Measurements from ENCODE around the gene PPP1R18.

DNA sequence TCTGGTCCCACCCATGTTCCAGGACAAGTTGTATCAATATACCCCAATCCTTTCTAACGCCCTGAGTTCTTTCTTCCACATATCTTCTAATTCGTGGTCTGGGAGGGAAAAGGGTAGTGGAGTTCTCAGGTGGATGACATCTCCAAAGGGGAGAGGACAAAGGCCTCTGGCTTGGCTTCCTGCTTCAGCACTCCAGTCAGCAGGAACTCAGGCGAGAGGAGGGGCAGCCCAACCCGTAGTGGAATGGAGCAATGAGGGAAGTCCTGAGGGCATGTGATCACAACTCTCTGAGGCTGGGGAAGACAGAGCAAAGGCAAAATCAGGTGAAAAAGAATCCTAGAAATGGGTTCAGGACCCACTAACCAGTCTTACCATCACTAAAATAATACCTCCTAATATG is 13.9 kb upstream of the PPP1R18 start:
- no peak for TF ChIP-seq POLR2A (IDR thresholded peaks at IDR 0.05)
- TF ChIP-seq CTCF (IDR thresholded peaks at IDR 0.05) = no peak

All from uterus (tissue), 2 donors.